Hematopoietic multipotent progenitor cell treated with erythropoietin and hydrocortisone succinate and interleukin-3 and kit ligand, for 8 days (in vitro differentiated cells): ENCODE measurements around the gene SETD1B.
A peak's percentile ranks its signal among the peaks of the same experiment; 100 is the strongest.
"Not testable (repeated sequence)": the region's sequence is repeated elsewhere in the genome, so short reads cannot be mapped to it uniquely, and the experiment has no call there.

Source experiments
- DNase-seq: peaks from one replicate; pipeline ENCODE4 v3.0.0-alpha.2; 2015

Gene SETD1B

DNA sequence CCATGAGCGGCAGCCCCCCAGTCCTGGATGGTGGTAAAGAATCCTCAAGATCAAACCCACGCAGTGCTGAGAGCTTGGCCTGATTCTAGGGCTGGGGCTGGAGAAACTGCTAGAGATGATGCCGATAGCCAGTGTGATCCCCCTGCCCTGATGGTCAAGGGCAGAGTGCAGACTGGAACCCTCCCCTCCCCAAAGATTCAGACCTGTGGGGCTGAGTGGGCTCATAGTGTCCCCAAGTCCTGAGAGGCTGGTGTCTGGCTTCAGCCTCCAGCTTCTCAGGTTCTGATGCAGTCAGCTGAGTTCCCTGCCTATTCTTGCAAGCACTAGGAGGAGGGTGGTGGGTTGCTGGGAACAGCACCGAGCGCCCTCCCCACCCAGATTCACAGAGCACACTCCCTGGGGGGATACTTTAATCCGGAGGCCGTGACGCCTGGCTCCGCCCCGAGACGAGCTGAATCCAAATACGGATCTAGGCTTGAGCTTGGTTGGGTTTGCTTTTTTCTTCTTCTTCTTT lies 22.3 kb upstream of the SETD1B start:
- DNase-seq: no peak

DNA sequence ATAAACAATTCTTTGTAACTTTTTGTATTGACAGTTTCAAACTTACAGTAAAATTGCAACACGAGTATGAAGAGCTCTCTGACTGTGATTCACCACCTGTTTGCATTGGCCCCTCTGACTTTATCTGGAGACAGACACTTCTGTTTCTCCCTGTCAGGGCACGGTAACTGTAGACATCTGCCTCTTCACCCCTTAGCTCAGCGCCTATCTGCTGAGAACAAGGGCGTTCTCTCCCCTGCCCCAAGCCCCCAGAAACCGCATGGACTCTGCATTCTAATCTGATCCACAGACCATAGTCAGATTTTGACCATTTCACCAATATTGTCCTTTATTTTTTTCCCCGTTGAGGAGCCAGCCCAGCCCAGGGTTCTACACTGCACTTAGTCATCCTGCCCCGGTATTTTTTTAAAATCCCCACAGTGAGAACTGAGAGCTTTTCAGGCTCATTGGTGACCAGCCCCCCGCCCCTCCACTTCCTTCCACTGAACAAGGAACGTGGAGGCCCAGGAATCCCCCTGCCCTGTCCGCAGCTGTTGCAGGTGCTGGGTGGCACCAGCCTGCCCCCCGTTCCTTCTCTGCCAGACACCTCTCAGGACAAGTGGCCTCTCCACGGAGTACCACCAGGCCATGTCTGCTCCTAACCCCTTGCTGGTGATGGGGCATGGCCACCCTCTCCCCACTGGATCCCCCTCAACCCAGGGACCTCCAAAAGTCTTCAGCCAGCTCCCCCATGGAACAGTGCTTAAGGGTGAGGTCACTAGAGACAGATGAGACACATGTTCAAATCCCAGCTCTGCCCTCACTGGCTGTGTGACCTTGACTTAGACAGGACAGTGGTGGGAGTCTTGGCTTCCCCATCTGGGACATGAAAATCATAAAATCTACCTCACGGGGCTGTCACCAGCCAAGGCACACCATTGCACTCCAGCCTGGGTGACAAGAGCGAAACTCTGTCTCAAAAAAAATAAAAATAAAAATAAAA lies 21.5 kb upstream of the SETD1B start:
- DNase-seq: peak; percentile 88

DNA sequence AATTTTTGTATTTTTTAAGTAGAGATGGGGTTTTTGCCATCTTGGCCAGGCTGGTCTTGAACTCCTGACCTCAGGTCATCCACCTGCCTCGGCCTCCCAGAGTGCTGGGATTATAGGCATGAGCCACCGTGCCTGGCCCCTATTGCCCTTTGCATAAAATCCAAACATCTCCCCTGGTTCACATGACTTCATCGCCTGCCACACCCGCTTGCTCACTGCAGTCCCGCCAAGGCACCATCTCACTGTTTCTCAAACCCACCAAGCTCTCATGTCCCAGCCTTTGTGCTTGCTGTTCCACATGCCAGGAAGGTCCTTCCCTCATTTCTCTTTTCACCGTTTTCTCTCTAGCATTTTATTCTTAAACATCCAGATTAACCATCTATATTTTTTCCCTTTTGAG lies 20.0 kb upstream of the SETD1B start:
- no peak for DNase-seq

DNA sequence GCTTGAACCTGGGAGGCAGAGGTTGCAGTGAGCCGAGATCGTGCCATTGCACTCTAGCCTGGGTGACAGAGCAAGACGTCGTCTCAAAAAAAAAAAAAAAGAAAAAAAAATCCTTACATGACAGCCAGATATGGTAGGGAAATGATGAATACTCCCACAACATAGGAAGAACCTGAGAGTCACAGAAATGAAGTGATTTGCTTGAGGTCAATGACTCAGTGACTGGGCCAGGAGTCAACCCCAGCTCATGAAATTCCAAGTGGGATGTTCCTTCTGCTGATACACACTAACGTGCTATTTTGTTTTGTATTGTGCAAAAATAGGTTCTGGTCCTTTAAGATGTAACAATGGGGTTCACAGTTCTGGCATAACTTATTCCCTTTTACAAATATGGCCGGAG lies 19.3 kb upstream of the SETD1B start:
- DNase-seq: no peak

DNA sequence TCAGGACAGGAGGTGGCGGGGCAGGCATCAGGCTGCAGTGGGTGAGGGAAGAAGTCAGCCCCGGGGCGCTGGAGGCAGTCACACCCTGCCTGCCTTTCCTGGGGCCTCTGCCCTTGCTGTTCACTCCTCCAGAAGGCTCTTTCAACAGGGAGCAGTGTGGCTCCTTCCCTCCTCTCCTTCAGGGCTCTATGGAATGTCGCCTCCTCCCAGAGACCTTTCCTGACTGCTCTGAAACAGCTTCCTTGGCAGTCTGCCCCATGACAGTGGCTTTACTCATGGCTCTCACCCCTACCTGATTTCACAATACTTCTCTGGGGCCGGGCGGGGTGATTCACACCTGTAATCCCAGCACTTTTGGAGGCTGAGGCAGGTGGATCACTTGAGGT lies 17.4 kb upstream of the SETD1B start:
- no peak for DNase-seq

DNA sequence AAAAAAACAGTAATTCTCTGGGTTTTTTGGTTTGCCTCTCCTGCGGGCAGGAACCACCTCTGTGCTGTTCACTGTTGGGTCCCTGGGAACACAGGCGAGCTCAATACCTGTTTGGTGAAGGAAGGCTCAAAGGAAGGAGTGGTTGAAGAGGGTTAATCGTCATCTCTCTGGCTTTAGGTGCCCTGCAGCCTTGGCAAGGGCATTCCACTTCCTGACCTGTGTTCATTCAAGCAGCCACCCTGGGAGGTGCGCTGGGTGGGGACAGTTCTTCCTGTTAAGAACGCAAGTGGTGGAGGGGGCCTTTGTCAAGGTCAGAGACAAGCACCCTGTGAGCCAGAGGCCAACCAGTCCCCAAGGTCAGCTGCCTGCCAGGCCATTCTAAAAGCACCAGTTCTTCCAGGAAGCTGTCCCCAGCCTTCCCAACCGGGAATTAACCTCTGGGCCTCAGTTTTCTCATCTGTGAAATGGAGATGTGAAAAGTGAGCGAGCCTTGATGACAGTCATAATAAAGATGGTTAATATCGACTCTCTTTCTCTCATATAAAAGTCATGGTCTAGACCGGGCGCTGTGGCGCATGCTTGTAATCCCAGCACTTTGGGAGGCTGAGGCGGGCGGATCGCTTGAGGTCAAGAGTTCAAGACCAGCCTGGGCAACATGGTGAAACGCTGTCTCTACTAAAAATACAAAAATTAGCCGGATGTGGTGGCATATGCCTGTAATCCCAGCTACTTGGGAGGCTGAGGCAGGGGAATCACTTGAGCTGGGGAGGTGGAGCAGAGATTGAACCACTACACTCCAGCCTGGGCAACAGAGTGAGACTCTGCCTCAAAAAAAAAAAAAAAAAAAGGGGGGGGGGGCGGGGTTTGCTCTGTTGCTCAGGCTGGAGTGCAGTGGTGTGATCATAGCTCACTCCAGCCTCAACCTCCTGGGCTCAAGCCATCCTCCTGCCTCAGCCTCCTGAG lies 16.5 kb upstream of the SETD1B start:
- no peak for DNase-seq

DNA sequence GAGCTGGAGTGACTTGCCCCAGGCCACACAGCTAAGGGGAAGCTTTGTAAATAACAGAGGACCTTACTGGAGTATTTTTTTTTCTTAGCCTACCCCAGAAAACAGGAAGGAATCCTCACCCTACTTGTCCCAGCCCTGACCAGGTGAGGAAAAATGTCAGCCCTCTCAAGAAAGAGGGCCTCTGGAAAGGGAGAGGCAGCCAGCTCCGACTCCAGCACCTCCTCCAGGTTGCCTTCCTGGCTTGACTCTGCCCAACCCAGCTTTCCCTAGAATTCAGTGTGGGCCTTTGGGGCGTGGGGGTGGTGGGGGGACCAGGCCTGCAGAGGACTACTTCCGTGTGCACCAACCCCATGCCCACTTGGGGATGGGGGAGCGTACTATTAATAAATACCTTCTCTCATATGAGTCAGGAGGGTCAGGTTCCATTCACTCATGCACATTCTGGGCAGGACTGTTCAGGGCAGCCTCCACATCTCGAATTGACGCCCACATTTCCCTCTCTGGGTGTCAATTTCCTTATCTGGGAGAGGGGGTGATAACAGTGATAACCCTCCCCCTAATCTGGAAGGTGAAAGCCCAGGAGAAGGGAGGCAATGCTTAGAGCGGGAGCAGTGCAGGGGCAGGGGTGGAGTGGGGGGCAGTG lies 15.5 kb upstream of the SETD1B start:
- DNase-seq: no peak

DNA sequence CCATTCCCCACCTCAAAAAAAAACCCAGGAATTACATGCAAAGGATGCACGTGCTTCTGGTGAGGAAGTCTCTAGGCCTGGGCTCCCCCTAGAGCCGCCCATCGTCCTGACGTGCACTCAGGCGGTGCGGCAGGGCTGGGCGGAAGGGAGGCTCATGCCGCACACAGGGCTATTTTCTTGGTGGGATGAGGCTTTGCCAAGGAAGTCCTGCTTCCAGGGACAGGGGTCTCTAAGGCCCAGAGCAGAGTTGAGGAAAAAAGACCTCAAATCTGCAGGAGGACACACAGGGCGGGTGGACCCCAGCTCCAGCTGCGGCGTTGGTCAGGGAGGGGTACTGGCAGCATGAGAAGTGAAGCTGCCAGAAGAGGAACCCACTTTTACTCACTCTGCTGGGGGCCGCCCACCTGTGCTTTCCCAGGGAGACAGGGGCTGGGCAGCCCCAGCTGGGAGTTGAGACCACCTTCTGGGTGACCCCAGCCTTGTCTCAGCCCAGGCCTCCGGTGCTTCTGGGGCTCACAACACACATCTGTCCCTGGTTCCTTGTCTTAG lies 14.5 kb upstream of the SETD1B start:
- no peak for DNase-seq

DNA sequence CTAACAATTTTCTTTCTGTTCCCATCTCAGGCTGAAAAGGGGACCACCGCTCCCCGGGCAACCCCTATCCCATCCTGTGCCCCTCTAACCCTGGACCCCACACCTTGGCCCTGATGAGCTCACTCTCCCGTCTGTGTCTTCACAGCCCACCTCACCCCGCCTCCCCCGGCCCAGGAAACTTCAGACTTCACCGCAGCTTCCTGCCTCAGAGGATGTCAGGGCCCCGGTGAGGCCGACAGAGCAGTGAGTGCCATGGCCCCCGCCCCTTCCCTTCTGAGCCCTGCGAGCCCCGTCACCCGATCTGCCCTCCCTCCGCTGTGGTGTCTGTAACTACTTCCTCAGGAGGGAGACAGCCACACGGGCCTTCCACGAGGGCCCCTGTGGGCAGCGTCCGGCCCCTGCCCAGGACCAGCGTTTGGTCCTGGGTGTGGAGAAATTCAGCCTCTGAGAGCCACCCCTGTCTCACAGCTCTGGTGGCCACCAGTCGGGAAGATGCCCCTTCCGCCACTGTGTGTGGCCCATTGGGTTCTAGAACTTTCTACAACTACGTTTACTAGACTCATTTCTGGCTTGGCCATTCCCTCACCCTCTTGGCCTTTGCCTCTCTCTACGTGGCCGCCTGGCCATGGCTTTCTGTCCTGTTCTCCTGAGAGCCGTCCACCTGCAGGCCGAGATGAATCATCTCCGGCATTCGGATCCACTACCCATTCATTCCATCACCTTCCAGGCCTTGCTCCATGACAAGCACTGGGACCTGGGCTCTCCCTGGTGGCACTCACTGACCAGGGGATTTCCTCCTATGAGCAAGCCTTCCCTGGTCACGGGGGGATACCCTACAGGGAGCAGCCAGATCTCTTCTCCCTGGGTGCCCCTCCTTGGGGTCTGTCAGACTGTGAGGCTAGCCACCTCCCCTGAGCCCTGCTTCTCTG lies 13.7 kb upstream of the SETD1B start:
- peak; percentile 47 for DNase-seq

DNA sequence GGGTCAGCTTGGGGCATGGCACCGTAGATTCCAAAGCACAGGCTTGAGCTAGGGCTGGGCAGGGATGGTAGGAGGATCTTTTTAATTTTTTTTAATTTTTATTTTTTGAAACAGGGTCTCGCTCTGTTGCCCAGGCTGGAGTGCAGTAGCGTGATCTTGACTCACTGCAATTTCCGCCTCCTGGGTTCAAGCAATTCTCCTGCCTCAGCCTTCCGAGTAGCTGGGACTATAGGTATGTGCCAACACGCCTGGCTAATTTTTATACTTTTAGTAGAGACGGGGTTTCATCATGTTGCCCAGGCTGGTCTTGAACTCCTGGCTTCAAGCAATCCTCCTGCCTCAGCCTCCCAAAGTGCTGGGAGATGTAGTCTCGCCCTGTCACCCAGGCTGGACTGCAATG lies 13.0 kb upstream of the SETD1B start:
- not testable (repeated sequence) for DNase-seq

DNA sequence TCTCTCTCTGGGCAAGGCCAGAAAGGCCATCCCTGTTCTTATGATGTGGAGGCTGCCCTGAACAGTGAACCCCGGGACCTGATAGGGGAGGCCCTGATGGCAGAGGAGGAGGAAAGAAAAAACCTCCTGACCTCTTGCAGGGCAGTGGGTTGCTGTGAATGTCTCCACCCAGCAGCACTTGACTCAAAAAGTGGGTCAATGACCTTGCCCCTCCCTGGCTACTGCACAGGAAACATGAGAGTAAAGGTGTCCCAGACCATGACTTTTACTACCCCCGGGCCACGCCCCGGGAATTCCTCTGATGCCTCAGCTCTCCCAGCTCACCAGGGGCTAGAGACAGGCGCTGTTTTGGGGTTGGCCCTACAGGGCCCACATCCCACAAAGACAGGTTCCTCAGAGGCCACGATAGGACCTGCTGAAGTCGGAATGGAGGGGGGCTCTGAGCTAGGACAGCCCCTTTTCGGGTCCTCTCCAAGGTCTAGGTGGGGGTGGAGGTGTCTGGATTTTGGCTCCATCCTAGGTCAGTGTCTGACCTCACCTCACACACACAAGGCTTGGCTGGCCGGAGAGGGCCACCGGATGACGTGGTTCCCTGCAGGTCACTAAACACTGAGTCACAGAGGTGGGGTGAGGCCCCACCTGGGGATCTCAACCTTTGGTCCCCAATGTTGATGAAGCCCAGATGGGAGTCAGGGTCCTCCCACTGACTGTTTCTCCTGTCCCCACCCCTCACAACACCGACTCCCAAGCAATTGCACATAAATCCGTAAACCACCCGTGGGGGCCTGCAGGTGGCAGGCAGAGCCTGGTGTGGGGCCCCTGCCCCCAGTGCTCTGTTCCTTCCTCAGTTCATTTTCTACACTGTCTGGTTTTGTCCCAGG lies 11.9 kb upstream of the SETD1B start:
- no peak for DNase-seq

DNA sequence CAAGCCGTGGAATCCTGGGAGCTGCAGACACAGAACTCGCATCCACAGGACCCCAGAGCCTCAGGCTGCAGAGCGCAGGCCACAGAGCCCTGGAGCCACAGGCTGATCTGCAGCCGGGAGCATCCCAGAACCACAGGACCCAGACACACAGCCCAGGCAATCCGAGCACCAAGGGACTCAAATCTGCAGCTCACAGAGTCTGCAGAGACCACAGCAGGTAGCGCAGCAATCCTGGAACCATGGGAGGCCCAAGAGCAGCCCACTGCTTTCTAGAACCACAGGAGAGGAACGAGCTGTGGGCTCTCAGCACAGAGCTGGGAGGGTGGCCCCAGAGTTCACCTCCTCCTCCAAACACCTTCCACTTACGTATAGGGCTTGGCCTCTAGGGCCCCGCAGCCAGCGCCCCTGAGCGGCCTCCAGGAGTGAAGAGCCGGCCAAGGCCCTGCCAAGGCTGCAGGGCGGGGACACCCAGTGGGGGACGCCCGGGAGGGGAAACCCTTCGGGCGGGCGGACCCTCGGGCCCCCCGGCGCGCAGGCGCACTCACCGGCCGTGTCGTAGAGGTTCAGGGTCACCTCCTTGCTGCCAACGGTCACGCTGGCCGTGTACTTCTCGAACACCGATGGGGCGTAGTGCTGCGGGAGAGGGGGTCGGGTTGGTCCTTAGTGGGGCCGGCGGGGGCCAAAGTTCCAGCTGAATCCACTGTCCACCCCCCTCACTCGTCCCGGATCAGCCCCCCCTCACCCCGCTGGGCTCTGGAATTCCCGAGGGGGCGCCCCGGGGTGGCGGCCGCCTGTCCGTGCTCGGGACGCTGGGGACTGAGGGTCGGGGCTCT lies 11.0 kb upstream of the SETD1B start:
- DNase-seq: peak; percentile 49

DNA sequence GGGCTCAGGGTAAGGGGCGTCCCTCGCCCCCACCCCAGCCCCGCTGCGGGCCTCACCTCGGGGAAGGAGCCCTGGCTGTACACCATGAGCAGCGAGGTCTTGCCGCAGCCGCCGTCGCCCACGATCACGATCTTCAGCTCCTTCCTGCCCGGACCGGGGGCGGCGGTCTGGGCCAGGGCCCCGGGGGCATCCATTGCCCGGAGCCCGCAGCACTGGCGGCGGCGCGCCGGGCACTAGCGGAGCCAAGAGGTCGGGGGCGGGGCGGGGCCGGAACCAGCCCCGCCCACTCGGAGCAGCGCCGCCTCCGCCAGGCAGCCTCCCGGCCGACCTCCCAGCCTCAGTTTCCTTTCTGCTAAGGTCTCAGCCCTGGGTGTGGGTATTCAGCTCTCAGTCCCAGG lies 10.4 kb upstream of the SETD1B start, which contains the start of gene RHOF:
Gene RHOF, minus strand, starts transcription at position 249 of the 398 bp plus-strand sequence. Its CDS starts 55 bp downstream, at position 194.
- DNase-seq: peak; percentile 62

DNA sequence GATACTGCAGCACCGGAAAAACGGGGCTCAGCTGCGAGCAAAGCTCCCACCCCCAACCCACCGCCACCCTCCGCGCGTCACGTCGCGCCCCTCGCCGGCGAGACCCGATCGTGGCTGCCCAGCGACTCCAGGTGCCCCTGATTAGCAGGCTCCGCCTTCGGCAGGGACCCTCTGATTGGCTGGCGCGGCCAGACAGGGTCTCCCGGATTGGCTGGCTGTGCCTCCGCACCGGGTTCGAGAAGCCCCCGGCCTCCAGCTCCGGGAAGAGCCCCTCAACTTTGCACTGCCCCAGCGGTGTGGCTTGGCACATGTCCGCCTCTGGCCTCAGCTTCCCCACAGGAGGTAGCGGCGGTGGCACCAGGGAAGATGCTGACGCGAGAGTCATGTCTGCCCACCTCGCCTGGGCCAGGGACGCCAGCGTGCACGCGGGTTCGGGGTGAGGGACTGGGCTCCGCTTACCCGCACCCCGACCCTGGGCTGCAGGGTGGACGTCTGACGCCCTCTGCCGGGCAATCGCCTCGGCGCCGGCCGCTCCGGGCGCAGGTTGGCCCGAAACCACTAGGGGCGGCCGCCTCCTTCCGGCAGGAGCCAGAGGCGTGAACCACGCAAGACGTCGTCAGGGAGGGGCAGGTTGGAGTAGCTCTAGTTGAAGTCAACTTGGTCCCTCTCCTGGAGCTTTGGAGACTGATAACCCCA lies 9.8 kb upstream of the SETD1B start:
- DNase-seq: peak; percentile 95

DNA sequence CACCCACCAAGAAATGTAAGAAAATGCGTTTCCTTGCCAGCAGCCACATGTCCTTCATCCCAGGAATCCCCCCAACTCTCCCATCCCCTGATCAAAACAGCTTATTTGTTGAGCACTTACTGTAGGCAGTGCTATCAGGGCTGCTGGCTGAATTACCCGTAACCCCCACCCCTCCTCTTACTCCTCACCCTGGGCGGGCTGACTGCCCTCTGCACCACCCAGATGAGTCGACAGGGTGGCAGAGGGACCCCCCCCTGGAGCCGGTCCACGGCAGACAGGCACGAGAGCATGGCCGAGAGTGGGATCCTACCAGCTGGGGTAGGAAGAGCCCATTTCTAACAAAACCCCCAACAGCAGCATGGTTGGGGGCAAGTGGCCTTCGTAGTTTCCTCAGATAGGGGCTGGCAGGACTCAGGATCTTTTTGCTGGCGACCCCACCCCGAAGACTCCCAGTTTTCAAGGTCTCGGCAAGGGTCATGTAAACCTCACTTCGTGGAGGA lies 9.2 kb upstream of the SETD1B start:
- no peak for DNase-seq

DNA sequence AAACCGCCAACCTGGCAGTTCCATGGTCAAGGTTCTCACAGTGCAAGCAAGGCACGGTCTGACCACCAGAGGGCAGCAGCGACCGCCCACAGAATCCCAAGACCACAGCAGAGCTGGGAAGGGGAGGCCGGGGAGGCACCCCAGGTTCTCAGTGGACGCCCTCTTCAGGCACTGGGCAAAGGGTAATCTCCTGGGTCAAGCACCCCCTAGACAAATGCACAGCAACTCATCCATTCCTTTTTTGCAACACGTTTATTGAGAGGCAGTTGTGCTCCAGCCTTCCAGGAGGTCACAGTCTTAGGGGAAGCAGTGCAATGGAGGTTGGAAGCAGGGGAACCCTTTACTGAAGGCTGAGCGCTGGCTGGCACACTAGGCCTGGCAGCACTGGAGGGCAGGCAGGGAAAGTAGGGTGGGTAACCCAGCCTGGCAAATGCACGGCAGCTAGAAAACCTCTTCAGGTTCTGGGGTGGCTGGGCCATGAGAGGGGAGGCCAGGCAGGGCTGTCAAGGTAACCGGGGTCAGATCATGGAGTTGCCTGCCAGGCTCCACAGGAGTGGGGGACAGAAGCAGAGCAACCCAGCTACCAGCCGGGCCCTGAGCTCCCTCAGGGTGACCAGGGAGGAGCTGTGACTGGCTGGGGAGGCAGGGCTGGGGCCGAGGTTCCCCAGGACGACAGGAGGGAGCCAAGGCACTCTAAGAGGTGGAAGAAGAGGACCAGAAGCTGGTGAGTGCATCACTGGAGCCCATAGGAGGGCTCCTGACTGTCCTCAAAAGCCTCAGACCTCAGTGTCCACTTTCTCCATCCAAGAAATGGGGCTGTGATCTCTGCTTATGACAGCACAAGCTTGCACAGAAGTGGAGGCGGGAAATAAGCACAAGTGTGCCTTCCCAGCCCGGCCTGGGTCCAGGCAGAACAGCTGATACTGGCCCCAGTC lies 8.5 kb upstream of the SETD1B start:
- peak; percentile 89 for DNase-seq
